Umbilical cord (tissue), 1 donor: Measurements from ENCODE around the gene DNAJB8. TPM values are rescaled to one million over a fixed set of nuclear protein-coding genes. Genes with fewer than 3 reads are reported as not detected.

Experiments
- total RNA-seq: library from RNA; depleted of rRNA; stranded (reverse); fragments of >200 nt; gene quantifications from one replicate; pipeline ENCODE4 v1.2.3, GENCODE V29; 2014; ENCODE audit warnings: low replicate concordance; ENCODE audit not compliant: insufficient read depth

DNAJB8 gene
- total RNA-seq, 1 donor from 2014 or later = 0.48 TPM

Other genes starting within 250 kb of the DNAJB8 start
- 3.6 TPM for gene GATA2, start 26.3 kb upstream of the DNAJB8 start, total RNA-seq
- 220 TPM for gene RPN1, start 183.9 kb upstream of the DNAJB8 start, total RNA-seq